HepG2 (cell line): ENCODE results near the gene CPED1. TPM values are rescaled to one million over a fixed set of nuclear protein-coding genes. Genes with fewer than 3 reads are reported as not detected.

ENCODE experiments used
- ATAD3A ChIP-seq: sonication (generic); formaldehyde crosslinking; IDR thresholded peaks from 2 replicates; pipeline ENCODE4 v1.4.0; 2020; ENCODE audit warnings: missing genetic modification reagents
- CBX5 ChIP-seq: sonication (generic); formaldehyde crosslinking; IDR thresholded peaks from 2 replicates; pipeline ENCODE4 v1.4.0; 2020; ENCODE audit warnings: missing genetic modification reagents, borderline replicate concordance
- CCAR2 ChIP-seq: fragments of 200-400 bp; formaldehyde crosslinking; optimal IDR thresholded peaks from 2 replicates; pipeline ENCODE3; 2018; ENCODE audit warnings: low read depth, mild to moderate bottlenecking, low read length, moderate library complexity
- CREM ChIP-seq, 2 experiments: sonication (generic) in 1 of 2; formaldehyde crosslinking in 1 of 2; IDR thresholded peaks; 2 replicates each; pipeline versions ENCODE4 v1.4.0 to v1.6.1; 2016 to 2020; ENCODE audit warnings: antibody characterized with exemption in 1 of 2, mild to moderate bottlenecking in 1 of 2, missing genetic modification reagents in 1 of 2
- FOXP1 ChIP-seq, 2 experiments: fragments of 450-650 bp in 1 of 2; IDR thresholded peaks; 2 replicates each; pipeline ENCODE4 v1.6.1; 2017 to 2018; ENCODE audit warnings: antibody characterized with exemption in 1 of 2
- GATAD1 ChIP-seq: IDR thresholded peaks from 2 replicates; pipeline ENCODE4 v1.6.1; 2016; ENCODE audit warnings: missing genetic modification reagents, missing compliant biosample characterization
- HDAC1 ChIP-seq: sonication (generic); formaldehyde crosslinking; IDR thresholded peaks from 2 replicates; pipeline ENCODE4 v1.5.1; 2020; ENCODE audit warnings: mild to moderate bottlenecking, missing genetic modification reagents
- ISL2 ChIP-seq: sonication (generic); formaldehyde crosslinking; IDR thresholded peaks from 2 replicates; pipeline ENCODE4 v1.5.0; 2020; ENCODE audit warnings: missing genetic modification reagents
- ISX ChIP-seq: sonication (generic); formaldehyde crosslinking; conservative IDR thresholded peaks from 2 replicates; pipeline ENCODE4 v1.5.0; 2020; ENCODE audit warnings: missing genetic modification reagents
- JUNB ChIP-seq: sonication (generic); formaldehyde crosslinking; IDR thresholded peaks from 2 replicates; pipeline ENCODE4 v1.8.0; 2022; ENCODE audit warnings: missing genetic modification reagents, mild to moderate bottlenecking, borderline replicate concordance
- KDM5B ChIP-seq: sonication (generic); formaldehyde crosslinking; IDR thresholded peaks from 2 replicates; pipeline ENCODE4 v1.4.0; 2020; ENCODE audit warnings: missing genetic modification reagents, mild to moderate bottlenecking, borderline replicate concordance
- MXD4 ChIP-seq: IDR thresholded peaks from 2 replicates; pipeline ENCODE4 v1.6.1; 2016; ENCODE audit warnings: mild to moderate bottlenecking, missing biosample characterization, missing genetic modification reagents
- PHF5A ChIP-seq: IDR thresholded peaks from one replicate; pipeline ENCODE4 v1.6.1; 2018; ENCODE audit warnings: low read depth, missing genetic modification reagents; ENCODE audit not compliant: unreplicated experiment
- RARA ChIP-seq: IDR thresholded peaks from 2 replicates; pipeline ENCODE4 v1.6.1; 2016; ENCODE audit warnings: missing genetic modification reagents, missing compliant biosample characterization
- RBFOX2 ChIP-seq: fragments of 200-400 bp; formaldehyde crosslinking; IDR thresholded peaks from 2 replicates; pipeline ENCODE4 v1.6.1; 2017; ENCODE audit warnings: low read depth, mild to moderate bottlenecking, low read length
- SALL2 ChIP-seq: sonication (generic); formaldehyde crosslinking; IDR thresholded peaks from 2 replicates; pipeline ENCODE4 v1.8.1; 2023; ENCODE audit warnings: mild to moderate bottlenecking, missing genetic modification reagents, inconsistent platforms
- SIN3A ChIP-seq: IDR thresholded peaks from 2 replicates; pipeline ENCODE4 v1.6.1; 2011; ENCODE audit warnings: low read depth, mild to moderate bottlenecking, control low read depth, low read length, borderline replicate concordance
- SMARCC2 ChIP-seq: fragments of 450-650 bp; IDR thresholded peaks from 2 replicates; pipeline ENCODE4 v1.6.1; 2017; ENCODE audit warnings: antibody characterized with exemption, mild to moderate bottlenecking
- SMARCE1 ChIP-seq: fragments of 450-650 bp; IDR thresholded peaks from 2 replicates; pipeline ENCODE4 v1.6.1; 2017; ENCODE audit warnings: borderline replicate concordance
- SRF ChIP-seq: IDR thresholded peaks from 2 replicates; pipeline ENCODE4 v1.6.1; 2011; ENCODE audit warnings: mild to moderate bottlenecking, low read depth, low read length, moderate library complexity
- TOE1 ChIP-seq: sonication (generic); formaldehyde crosslinking; IDR thresholded peaks from 2 replicates; pipeline ENCODE4 v1.4.0; 2020; ENCODE audit warnings: mild to moderate bottlenecking, missing genetic modification reagents
- ZNF225 ChIP-seq: sonication (generic); formaldehyde crosslinking; IDR thresholded peaks from 2 replicates; pipeline ENCODE4 v1.4.0; 2020; ENCODE audit warnings: mild to moderate bottlenecking, missing genetic modification reagents
- ZNF367 ChIP-seq: sonication (generic); formaldehyde crosslinking; IDR thresholded peaks from 2 replicates; pipeline ENCODE4 v1.4.0; 2020; ENCODE audit warnings: missing genetic modification reagents, borderline replicate concordance
- ZNF761 ChIP-seq: sonication (generic); formaldehyde crosslinking; conservative IDR thresholded peaks from 2 replicates; pipeline ENCODE4 v1.4.0; 2020; ENCODE audit warnings: mild to moderate bottlenecking, missing genetic modification reagents
- ZSCAN22 ChIP-seq: sonication (generic); formaldehyde crosslinking; IDR thresholded peaks from 2 replicates; pipeline ENCODE4 v1.4.0; 2020; ENCODE audit warnings: mild to moderate bottlenecking, missing genetic modification reagents
- ZSCAN25 ChIP-seq: sonication (generic); formaldehyde crosslinking; IDR thresholded peaks from 2 replicates; pipeline ENCODE4 v1.8.0; 2022; ENCODE audit warnings: mild to moderate bottlenecking, missing genetic modification reagents
- polyA plus RNA-seq, 8 experiments: library from polyadenylated mRNA; depleted of rRNA in 3 of 8; stranded (reverse) in 7 of 8; unstranded in 1 of 8; fragments of >200 nt; fragmentation: Illumina TruSeq in 4 of 8; extraction: Trizol in 4 of 8; gene quantifications; 2 replicates each; pipeline versions ENCODE4 v1.2.1 to v1.2.3, GENCODE V29; 2011 to 2016; ENCODE audit warnings: low read depth in 4 of 8, missing spikeins in 1 of 8, mixed read lengths in 1 of 8; ENCODE audit not compliant: insufficient read depth in 1 of 8
- total RNA-seq, 5 experiments: library from RNA; depleted of rRNA; stranded (reverse); fragments of >200 nt; fragmentation: Illumina TruSeq; extraction: Trizol; gene quantifications; 2 replicates each; pipeline ENCODE4 v1.2.3, GENCODE V29; 2016; ENCODE audit warnings: low read depth in 1 of 5
- TF ChIP-seq, protein P1 (sequence below): IDR thresholded peaks from 2 replicates; pipeline ENCODE4 v1.6.1; 2016; ENCODE audit warnings: low read depth, control low read depth
- TF ChIP-seq, protein P2 (sequence below): sonication (generic); formaldehyde crosslinking; IDR thresholded peaks from 2 replicates; pipeline ENCODE4 v1.9.0; 2021; ENCODE audit warnings: missing genetic modification reagents, borderline replicate concordance
- TF ChIP-seq, protein P3 (sequence below): sonication (generic); formaldehyde crosslinking; IDR thresholded peaks from 2 replicates; pipeline ENCODE4 v1.8.0; 2022; ENCODE audit warnings: mild to moderate bottlenecking, missing genetic modification reagents, moderate library complexity

The CPED1 gene
- total and polyA plus RNA-seq, 2 of the 13 experiments (the other 11 are each of a cell fraction or from before 2014, with no cell fraction given): 11.5 to 27.0 TPM

DNA sequence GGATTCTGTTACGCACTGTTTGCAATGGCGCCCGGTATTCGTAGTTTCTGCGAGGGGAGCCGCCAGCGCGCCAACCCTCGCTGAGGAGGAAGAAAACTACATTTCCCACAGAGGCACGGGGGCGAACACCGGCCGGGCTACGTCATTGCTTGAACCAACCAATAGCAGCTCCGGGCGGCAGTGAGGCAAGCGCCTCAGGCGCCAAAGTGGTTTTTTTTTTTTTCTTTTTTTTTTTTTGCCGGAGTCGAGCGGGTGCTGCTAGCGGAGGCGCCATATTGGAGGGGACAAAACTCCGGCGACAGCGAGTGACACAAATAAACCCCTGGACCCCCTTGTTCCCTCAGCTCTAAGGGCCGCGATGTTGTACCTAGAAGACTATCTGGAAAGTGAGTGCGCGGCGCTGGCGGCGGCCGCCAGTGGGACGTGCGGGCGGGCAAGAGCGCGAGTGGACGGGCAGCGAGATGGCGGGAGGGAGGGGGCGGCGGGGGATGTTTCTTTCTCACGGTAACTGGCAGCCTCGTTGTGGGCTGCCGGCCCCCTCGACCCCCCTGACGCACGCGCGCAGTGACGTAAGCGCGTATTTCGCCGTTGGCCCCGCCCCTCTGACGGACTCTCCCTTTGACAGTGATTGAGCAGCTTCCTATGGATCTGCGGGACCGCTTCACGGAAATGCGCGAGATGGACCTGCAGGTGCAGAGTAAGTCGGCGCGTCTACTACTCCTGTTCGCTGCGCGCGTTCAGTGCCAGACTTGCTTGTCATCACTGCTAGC is 37.8 kb upstream of the CPED1 start, which contains the start of gene ING3 (continued):
- TF ChIP-seq HDAC1 (CRISPR knock-in tag) (peak; percentile 83), CBX5 (no peak; the same call in 1 of the 2 replicates), JUNB (CRISPR knock-in tag) (no peak), SRF (no peak), ISL2 (CRISPR knock-in tag) (peak; percentile 41; the same call in 1 of the 2 replicates), SMARCC2 (no peak), ATAD3A (CRISPR knock-in tag) (no peak), ZNF761 (CRISPR knock-in tag) (no peak), CREM (IDR thresholded peaks at IDR 0.05) (peak; percentile 99), CREM (CRISPR knock-in tag; IDR thresholded peaks at IDR 0.05) (no peak; the same call in 1 of the 2 replicates), SMARCE1 (no peak), ZNF367 (CRISPR knock-in tag) (no peak), ISX (no peak), SIN3A (peak; percentile 71; the same call in 1 of the 2 replicates), ZNF225 (no peak), RARA (CRISPR knock-in tag) (no peak), MXD4 (CRISPR knock-in tag) (peak; percentile 61), RBFOX2 (peak; percentile 91), KDM5B (CRISPR knock-in tag) (peak; percentile 38; the same call in 1 of the 2 replicates), FOXP1 (IDR thresholded peaks at IDR 0.05) (no peak), FOXP1 (CRISPR knock-in tag; IDR thresholded peaks at IDR 0.05) (0 out of 2 replicates have a peak, but pooled peaks have one; percentile 17), TOE1 (no peak), PHF5A (CRISPR knock-in tag) (no peak), GATAD1 (CRISPR knock-in tag) (peak; percentile 76), CCAR2 (no peak), ZSCAN22 (CRISPR knock-in tag) (no peak), ZSCAN25 (CRISPR knock-in tag) (no peak; the same call in 1 of the 2 replicates), SALL2 (CRISPR knock-in tag) (0 out of 2 replicates have a peak, but pooled peaks have one; percentile 27)
- TF ChIP-seq, protein P1, sequence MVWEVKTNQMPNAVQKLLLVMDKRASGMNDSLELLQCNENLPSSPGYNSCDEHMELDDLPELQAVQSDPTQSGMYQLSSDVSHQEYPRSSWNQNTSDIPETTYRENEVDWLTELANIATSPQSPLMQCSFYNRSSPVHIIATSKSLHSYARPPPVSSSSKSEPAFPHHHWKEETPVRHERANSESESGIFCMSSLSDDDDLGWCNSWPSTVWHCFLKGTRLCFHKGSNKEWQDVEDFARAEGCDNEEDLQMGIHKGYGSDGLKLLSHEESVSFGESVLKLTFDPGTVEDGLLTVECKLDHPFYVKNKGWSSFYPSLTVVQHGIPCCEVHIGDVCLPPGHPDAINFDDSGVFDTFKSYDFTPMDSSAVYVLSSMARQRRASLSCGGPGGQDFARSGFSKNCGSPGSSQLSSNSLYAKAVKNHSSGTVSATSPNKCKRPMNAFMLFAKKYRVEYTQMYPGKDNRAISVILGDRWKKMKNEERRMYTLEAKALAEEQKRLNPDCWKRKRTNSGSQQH (CRISPR knock-in tag): peak; percentile 84; the same call in 1 of the 2 replicates
- TF ChIP-seq, protein P2, sequence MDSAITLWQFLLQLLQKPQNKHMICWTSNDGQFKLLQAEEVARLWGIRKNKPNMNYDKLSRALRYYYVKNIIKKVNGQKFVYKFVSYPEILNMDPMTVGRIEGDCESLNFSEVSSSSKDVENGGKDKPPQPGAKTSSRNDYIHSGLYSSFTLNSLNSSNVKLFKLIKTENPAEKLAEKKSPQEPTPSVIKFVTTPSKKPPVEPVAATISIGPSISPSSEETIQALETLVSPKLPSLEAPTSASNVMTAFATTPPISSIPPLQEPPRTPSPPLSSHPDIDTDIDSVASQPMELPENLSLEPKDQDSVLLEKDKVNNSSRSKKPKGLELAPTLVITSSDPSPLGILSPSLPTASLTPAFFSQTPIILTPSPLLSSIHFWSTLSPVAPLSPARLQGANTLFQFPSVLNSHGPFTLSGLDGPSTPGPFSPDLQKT (CRISPR knock-in tag): no peak
- TF ChIP-seq, protein P3, sequence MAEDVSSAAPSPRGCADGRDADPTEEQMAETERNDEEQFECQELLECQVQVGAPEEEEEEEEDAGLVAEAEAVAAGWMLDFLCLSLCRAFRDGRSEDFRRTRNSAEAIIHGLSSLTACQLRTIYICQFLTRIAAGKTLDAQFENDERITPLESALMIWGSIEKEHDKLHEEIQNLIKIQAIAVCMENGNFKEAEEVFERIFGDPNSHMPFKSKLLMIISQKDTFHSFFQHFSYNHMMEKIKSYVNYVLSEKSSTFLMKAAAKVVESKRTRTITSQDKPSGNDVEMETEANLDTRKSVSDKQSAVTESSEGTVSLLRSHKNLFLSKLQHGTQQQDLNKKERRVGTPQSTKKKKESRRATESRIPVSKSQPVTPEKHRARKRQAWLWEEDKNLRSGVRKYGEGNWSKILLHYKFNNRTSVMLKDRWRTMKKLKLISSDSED (CRISPR knock-in tag): no peak
